Measurements from ENCODE around the gene ZSCAN4.

ZSCAN4 gene

GRCh38 chr19:57682226-57682766 is 13.6 kb downstream of the ZSCAN4 start:
- DNase-seq = no peak

GRCh38 chr19:57686727-57687126 is 18.0 kb downstream of the ZSCAN4 start:
- no peak for DNase-seq

GRCh38 chr19:57687363-57688010 is 18.8 kb downstream of the ZSCAN4 start:
- DNase-seq = no peak

GRCh38 chr19:57688011-57688763 is 19.5 kb downstream of the ZSCAN4 start:
- no peak for DNase-seq

GRCh38 chr19:57689750-57690149 is 21.0 kb downstream of the ZSCAN4 start:
- DNase-seq = no peak

- no peak for DNase-seq
Observed at GRCh38 chr19:57701625-57702024, 32.9 kb downstream of the ZSCAN4 start.

GRCh38 chr19:57706346-57706745 is 37.6 kb downstream of the ZSCAN4 start:
- no peak for DNase-seq

GRCh38 chr19:57708641-57709361 is 40.1 kb downstream of the ZSCAN4 start, which contains the start of gene ZNF154:
TSS of gene ZNF154 (minus strand) at chr19:57709204. CDS start at chr19:57708971, 233 bp downstream.
- no peak for DNase-seq

GRCh38 chr19:57709616-57710015 is 40.9 kb downstream of the ZSCAN4 start:
- no peak for DNase-seq

- no peak for DNase-seq
Observed at GRCh38 chr19:57712222-57712621, 43.5 kb downstream of the ZSCAN4 start.

GRCh38 chr19:57719424-57719823 is 50.7 kb downstream of the ZSCAN4 start:
- DNase-seq = no peak

- no peak for DNase-seq
Observed at GRCh38 chr19:57719901-57720519, 51.3 kb downstream of the ZSCAN4 start.

- no peak for DNase-seq
Observed at GRCh38 chr19:57720878-57721277, 52.1 kb downstream of the ZSCAN4 start.

Data from NCI-H2029 treated with DMSO at 0.1 percent for 48 hours (cell line).